IPS-18c (cell line): ENCODE measurements around the gene KLHL29.

Experiments
- H3K4me3 ChIP-seq: 2 replicates; pipeline ENCODE4 v1.7.0; 2013; ENCODE audit warnings: low read depth, mild to moderate bottlenecking, low read length, moderate library complexity; ENCODE audit not compliant: insufficient read depth
- H3K9me3 ChIP-seq: one replicate; pipeline ENCODE4 v1.6.1; 2013; ENCODE audit warnings: mild to moderate bottlenecking, low read length, moderate library complexity; ENCODE audit not compliant: control insufficient read depth, insufficient read depth

The KLHL29 gene

GRCh38 chr2:23411752-23412431 lies 26.9 kb downstream of the KLHL29 start:
- Histone ChIP-seq H3K4me3 (no peak overlapping the region), H3K9me3 (no peaks in the 10 kb centered on the region)

GRCh38 chr2:23412556-23413155 lies 27.7 kb downstream of the KLHL29 start:
- H3K4me3 ChIP-seq, result no peak overlapping the region
- no peaks in the 10 kb centered on the region for H3K9me3 ChIP-seq

GRCh38 chr2:23413641-23414040 lies 28.7 kb downstream of the KLHL29 start:
- H3K9me3 ChIP-seq, result no peaks in the 10 kb centered on the region
- no peak overlapping the region for H3K4me3 ChIP-seq

GRCh38 chr2:23414106-23414505 lies 29.1 kb downstream of the KLHL29 start:
- no peaks in the 10 kb centered on the region for H3K9me3 ChIP-seq
- no peak overlapping the region for H3K4me3 ChIP-seq

GRCh38 chr2:23414871-23415270 lies 29.9 kb downstream of the KLHL29 start:
- Histone ChIP-seq H3K4me3 (no peak overlapping the region), H3K9me3 (no peaks in the 10 kb centered on the region)

GRCh38 chr2:23417310-23417709 lies 32.3 kb downstream of the KLHL29 start:
- H3K9me3 ChIP-seq, result no peaks in the 10 kb centered on the region
- no peak overlapping the region for H3K4me3 ChIP-seq

- H3K4me3 ChIP-seq, result no peak overlapping the region
- no peaks in the 10 kb centered on the region for H3K9me3 ChIP-seq
Observed at GRCh38 chr2:23418056-23418455, 33.1 kb downstream of the KLHL29 start.

- Histone ChIP-seq H3K9me3 (no peaks in the 10 kb centered on the region), H3K4me3 (no peak overlapping the region)
Observed at GRCh38 chr2:23418461-23418911, 33.5 kb downstream of the KLHL29 start.

GRCh38 chr2:23419171-23420090 lies 34.5 kb downstream of the KLHL29 start:
- Histone ChIP-seq H3K4me3 (no peak overlapping the region), H3K9me3 (no peaks in the 10 kb centered on the region)

- Histone ChIP-seq H3K4me3 (no peak overlapping the region), H3K9me3 (no peaks in the 10 kb centered on the region)
Observed at GRCh38 chr2:23420091-23420839, 35.3 kb downstream of the KLHL29 start.

GRCh38 chr2:23420840-23421476 lies 36.0 kb downstream of the KLHL29 start:
- H3K9me3 ChIP-seq, result no peaks in the 10 kb centered on the region

GRCh38 chr2:23422089-23423061 lies 37.4 kb downstream of the KLHL29 start:
- no peaks in the 10 kb centered on the region for H3K9me3 ChIP-seq
- no peak overlapping the region for H3K4me3 ChIP-seq

More at GRCh38 chr2:23420840-23421476, 36.0 kb downstream of the KLHL29 start:
- H3K4me3 ChIP-seq, result no peak overlapping the region

GRCh38 chr2:23423062-23423872 lies 38.3 kb downstream of the KLHL29 start:
- Histone ChIP-seq H3K9me3 (no peaks in the 10 kb centered on the region), H3K4me3 (no peak overlapping the region)

- Histone ChIP-seq H3K9me3 (no peaks in the 10 kb centered on the region), H3K4me3 (no peak overlapping the region)
Observed at GRCh38 chr2:23423873-23424680, 39.1 kb downstream of the KLHL29 start.
